ENCODE measurements around the gene TRIM9.
"Not testable (repeated sequence)": the region's sequence is repeated elsewhere in the genome, so short reads cannot be mapped to it uniquely, and the experiment has no call there.

Gene TRIM9

GRCh38 chr14:50948205-50948604 lies 146.7 kb downstream of the TRIM9 start:
- in situ Hi-C loops (cut with MboI; ENCODE audit: low sequenced_read_pairs, unreplicated experiment) = no loop called here
- no peak for DNase-seq (ENCODE audit: low spot score)
- TF ChIP-seq CTCF (IDR thresholded peaks at IDR 0.05; ENCODE audit: borderline replicate concordance, control extremely low read depth, extremely low read depth, insufficient read depth, missing control alignments) = no peak

GRCh38 chr14:50947446-50947845 lies 147.5 kb downstream of the TRIM9 start:
- no peak for DNase-seq (ENCODE audit: low spot score)
- no peak for TF ChIP-seq CTCF (IDR thresholded peaks at IDR 0.05; ENCODE audit: borderline replicate concordance, control extremely low read depth, extremely low read depth, insufficient read depth, missing control alignments)
- in situ Hi-C loops (cut with MboI; ENCODE audit: low sequenced_read_pairs, unreplicated experiment) = no loop called here

- TF ChIP-seq CTCF (IDR thresholded peaks at IDR 0.05; ENCODE audit: borderline replicate concordance, control extremely low read depth, extremely low read depth, insufficient read depth, missing control alignments) = no peak
- DNase-seq (ENCODE audit: low spot score) = no peak
- in situ Hi-C loops (cut with MboI; ENCODE audit: low sequenced_read_pairs, unreplicated experiment) = no loop called here
Measured at GRCh38 chr14:50946234-50946935, 148.5 kb downstream of the TRIM9 start.

GRCh38 chr14:50944647-50945413 lies 150.1 kb downstream of the TRIM9 start:
- in situ Hi-C loops (cut with MboI; ENCODE audit: low sequenced_read_pairs, unreplicated experiment) = no loop called here
- peak; percentile 41 for DNase-seq (ENCODE audit: low spot score)
- TF ChIP-seq CTCF (IDR thresholded peaks at IDR 0.05; ENCODE audit: borderline replicate concordance, control extremely low read depth, extremely low read depth, insufficient read depth, missing control alignments) = no peak

- no peak for TF ChIP-seq CTCF (IDR thresholded peaks at IDR 0.05; ENCODE audit: borderline replicate concordance, control extremely low read depth, extremely low read depth, insufficient read depth, missing control alignments)
- peak; percentile 82 for DNase-seq (ENCODE audit: low spot score)
- in situ Hi-C loops (cut with MboI; ENCODE audit: low sequenced_read_pairs, unreplicated experiment) = no loop called here
Measured at GRCh38 chr14:50943943-50944646, 150.8 kb downstream of the TRIM9 start, which contains the start of gene PYGL. PYGL (minus strand) TSS chr14:50944483; CDS start chr14:50944403, 80 bp downstream.

GRCh38 chr14:50943261-50943942 lies 151.5 kb downstream of the TRIM9 start:
- no peak for TF ChIP-seq CTCF (IDR thresholded peaks at IDR 0.05; ENCODE audit: borderline replicate concordance, control extremely low read depth, extremely low read depth, insufficient read depth, missing control alignments)
- in situ Hi-C loops (cut with MboI; ENCODE audit: low sequenced_read_pairs, unreplicated experiment) = no loop called here
- peak; percentile 33 for DNase-seq (ENCODE audit: low spot score)

- in situ Hi-C loops (cut with MboI; ENCODE audit: low sequenced_read_pairs, unreplicated experiment); DNase-seq (ENCODE audit: low spot score): not testable (repeated sequence)
Measured at GRCh38 chr14:50941638-50942037, 153.3 kb downstream of the TRIM9 start.
